Gastroesophageal sphincter (tissue), 4 donors: ENCODE results near the gene OXA1L. TPM values are rescaled to one million over a fixed set of nuclear protein-coding genes. Genes with fewer than 3 reads are reported as not detected.
"Not testable (repeated sequence)": the region's sequence is repeated elsewhere in the genome, so short reads cannot be mapped to it uniquely, and the experiment has no call there.

Experiments used
- ATAC-seq: fragments of 150-250 bp; one replicate; pipeline ENCODE4 v1.9.1; 2016; ENCODE audit warnings: mild to moderate bottlenecking, moderate library complexity
- H3K27ac ChIP-seq, 4 donors: fragments of 200-600 bp; sonication (generic) in 3 of 4; 1 replicate in 3 of 4; 2 replicates in 1 of 4; pipeline ENCODE4 v1.5.1; 2016 to 2019
- H3K27me3 ChIP-seq: fragments of 200-600 bp; sonication (generic); one replicate; pipeline ENCODE4 v1.5.1; 2019
- H3K36me3 ChIP-seq, 2 donors: fragments of 200-600 bp; sonication (generic); one replicate each; pipeline ENCODE4 v1.5.1; 2019; ENCODE audit warnings: control low read depth in 1 of 2
- H3K4me1 ChIP-seq, 3 donors: fragments of 200-600 bp; sonication (generic); 1 replicate in 2 of 3; 2 replicates in 1 of 3; pipeline ENCODE4 v1.5.1; 2016 to 2019; ENCODE audit warnings: control low read depth in 2 of 3
- H3K4me3 ChIP-seq, 2 donors: fragments of 200-600 bp; sonication (generic); one replicate each; pipeline ENCODE4 v1.5.1; 2019; ENCODE audit warnings: mild to moderate bottlenecking in 1 of 2, moderate library complexity in 1 of 2
- H3K9me3 ChIP-seq, 3 donors: fragments of 200-600 bp; sonication (generic); one replicate each; pipeline ENCODE4 v1.5.1; 2017 to 2019; ENCODE audit warnings: control low read depth in 2 of 3
- CTCF ChIP-seq, 4 experiments: fragments of 200-600 bp in 2 of 4; fragments of 450-650 bp in 2 of 4; sonication (generic) in 1 of 4; IDR thresholded peaks; one replicate each; pipeline ENCODE4 v1.5.1; 2017 to 2019; ENCODE audit warnings: antibody characterized with exemption in 4 of 4, mild to moderate bottlenecking in 2 of 4, moderate library complexity in 2 of 4
- EP300 ChIP-seq: sonication (generic); formaldehyde crosslinking; IDR thresholded peaks from one replicate; pipeline ENCODE4 v1.6.1; 2017; ENCODE audit warnings: antibody characterized with exemption, mild to moderate bottlenecking
- POLR2A ChIP-seq, 2 donors: fragments of 450-650 bp; IDR thresholded peaks; one replicate each; pipeline ENCODE4 v1.6.1; 2017; ENCODE audit warnings: antibody characterized with exemption in 2 of 2, mild to moderate bottlenecking in 2 of 2, moderate library complexity in 1 of 2
- POLR2AphosphoS5 ChIP-seq: sonication (generic); formaldehyde crosslinking; IDR thresholded peaks from one replicate; pipeline ENCODE4 v1.6.1; 2017; ENCODE audit warnings: antibody characterized with exemption
- WGBS, 2 donors: methylation state at CpG; one replicate each; pipeline ENCODE4 v1.1.5; 2018; ENCODE audit warnings: low coverage in 1 of 2; 5-methylcytosine and 5-hydroxymethylcytosine counted together
- total RNA-seq, 4 donors: library from RNA; depleted of rRNA; stranded (reverse); fragments of >200 nt; gene quantifications; one replicate each; pipeline ENCODE4 v1.1.0, GENCODE V29; 2016

Gene OXA1L
- 10 to 100 TPM; 47.1 to 89.0 (median 72.7) TPM for total RNA-seq

GRCh38 chr14:22766457-22767322 is at the start of gene OXA1L:
Gene OXA1L (plus strand): TSS chr14:22766688. CDS start chr14:22766702, 14 bp downstream.
- H3K9me3 ChIP-seq: peaks cover 0 to 9% (median 0%) of the 10 kb centered on the region in 3 donors

GRCh38 chr14:22718091-22718490 is 48.4 kb upstream of the OXA1L start:
- H3K36me3 ChIP-seq: no peaks in the 10 kb centered on the region

More at GRCh38 chr14:22766457-22767322, at the start of gene OXA1L:
- 0 to 1% methylated on average over 19 to 20 of the region's 56 CpGs for WGBS, 2 donors
- peaks cover 5 to 25% (median 16%) of the 10 kb centered on the region in 3 donors for H3K4me1 ChIP-seq
- peak within 1 kb of the TSS; percentile 73 to 87 (median 85) for H3K27ac ChIP-seq
- peaks cover 10 to 47% of the 10 kb centered on the region in 2 donors for H3K36me3 ChIP-seq
- H3K27me3 ChIP-seq: no peaks in the 10 kb centered on the region
- H3K4me3 ChIP-seq: peak within 1 kb of the TSS; percentile 73 to 94
- ATAC-seq: peak; percentile 94
- TF ChIP-seq CTCF (IDR thresholded peaks at IDR 0.05) (no peak), POLR2AphosphoS5 (peak; percentile 81), EP300 (no peak), POLR2A (IDR thresholded peaks at IDR 0.05) (peak; percentile 60 to 76)

GRCh38 chr14:22721213-22721612 is 45.3 kb upstream of the OXA1L start:
- no peak for TF ChIP-seq CTCF (IDR thresholded peaks at IDR 0.05)
- WGBS, 2 donors: 71 to 73% methylated on average over 2 of the region's 2 CpGs

More at GRCh38 chr14:22718091-22718490, 48.4 kb upstream of the OXA1L start:
- WGBS, 2 donors: 75 to 86% methylated on average over 4 of the region's 4 CpGs
- H3K27me3 ChIP-seq: peaks cover 20% of the 10 kb centered on the region
- H3K4me3 ChIP-seq: no peak overlapping the region
- peaks cover 0 to 16% (median 0%) of the 10 kb centered on the region in 3 donors for H3K9me3 ChIP-seq
- H3K27ac ChIP-seq: no peak overlapping the region
- TF ChIP-seq POLR2A (IDR thresholded peaks at IDR 0.05) (no peak), POLR2AphosphoS5 (no peak), CTCF (IDR thresholded peaks at IDR 0.05) (no peak), EP300 (no peak)
- ATAC-seq: no peak
- peaks cover 0 to under 1% (median 0%) of the 10 kb centered on the region in 3 donors for H3K4me1 ChIP-seq

GRCh38 chr14:22723815-22724214 is 42.7 kb upstream of the OXA1L start:
- H3K27ac ChIP-seq: no peak overlapping the region
- H3K9me3 ChIP-seq: peaks cover 0 to 25% (median 0%) of the 10 kb centered on the region in 3 donors
- no peaks in the 10 kb centered on the region for H3K36me3 ChIP-seq
- H3K27me3 ChIP-seq: peaks cover 15% of the 10 kb centered on the region
- no peaks in the 10 kb centered on the region for H3K4me1 ChIP-seq
- H3K4me3 ChIP-seq: no peak overlapping the region
- no peak for ATAC-seq
- WGBS, 2 donors: 71% methylated on average over 1 of the region's 1 CpG; no CpG with 5 or more reads in 1 of the 2 donors
- TF ChIP-seq POLR2A (IDR thresholded peaks at IDR 0.05) (no peak), EP300 (no peak), CTCF (IDR thresholded peaks at IDR 0.05) (no peak), POLR2AphosphoS5 (no peak)

More at GRCh38 chr14:22721213-22721612, 45.3 kb upstream of the OXA1L start:
- no peaks in the 10 kb centered on the region for H3K36me3 ChIP-seq
- ATAC-seq: no peak
- no peaks in the 10 kb centered on the region for H3K4me1 ChIP-seq
- no peak overlapping the region for H3K27ac ChIP-seq
- H3K9me3 ChIP-seq: peaks cover 0 to 25% (median 0%) of the 10 kb centered on the region in 3 donors
- H3K27me3 ChIP-seq: peaks cover 15% of the 10 kb centered on the region
- H3K4me3 ChIP-seq: no peak overlapping the region

GRCh38 chr14:22724847-22725246 is 41.6 kb upstream of the OXA1L start:
- 64 to 65% methylated on average over 6 to 8 of the region's 8 CpGs for WGBS, 2 donors
- not testable (repeated sequence) for H3K36me3 ChIP-seq, H3K4me1 ChIP-seq, H3K4me3 ChIP-seq, ATAC-seq, H3K27ac ChIP-seq
- peaks cover 0 to 25% (median 0%) of the 10 kb centered on the region in 3 donors for H3K9me3 ChIP-seq
- H3K27me3 ChIP-seq: peaks cover 15% of the 10 kb centered on the region

- H3K4me3 ChIP-seq, ATAC-seq, H3K4me1 ChIP-seq, H3K36me3 ChIP-seq, H3K27ac ChIP-seq: not testable (repeated sequence)
- Histone ChIP-seq H3K9me3 (peaks cover 0 to 25% (median 0%) of the 10 kb centered on the region in 3 donors), H3K27me3 (peaks cover 15% of the 10 kb centered on the region)
- WGBS, 2 donors: 18 to 30% methylated on average over 2 to 3 of the region's 3 CpGs
These were observed 41.1 kb upstream of the OXA1L start for GRCh38 chr14:22725374-22725773.
